Erythroblast (primary cell): ENCODE data around the gene AIP.

Source experiments
- GATA1 ChIP-seq: IDR thresholded peaks from 2 replicates; pipeline ENCODE4 v1.6.1; 2011; ENCODE audit warnings: low read depth, mild to moderate bottlenecking, control low read depth, low read length, moderate library complexity
- POLR2A ChIP-seq: IDR thresholded peaks from 2 replicates; pipeline ENCODE4 v1.6.1; 2011; ENCODE audit warnings: mild to moderate bottlenecking, low read length

GRCh38 chr11:67522844-67523555, 40.2 kb downstream of the AIP start, which contains the start of gene CABP2:
- TF ChIP-seq POLR2A (no peak), GATA1 (no peak)
